Measurements from ENCODE around the gene SFXN2. TPM values are rescaled to one million over a fixed set of nuclear protein-coding genes. Genes with fewer than 3 reads are reported as not detected.
A peak's percentile ranks its signal among the peaks of the same experiment; 100 is the strongest.

SFXN2 gene
- total and polyA plus RNA-seq, 8 donors = 5.6 to 21.6 (median 10.0) TPM

DNA sequence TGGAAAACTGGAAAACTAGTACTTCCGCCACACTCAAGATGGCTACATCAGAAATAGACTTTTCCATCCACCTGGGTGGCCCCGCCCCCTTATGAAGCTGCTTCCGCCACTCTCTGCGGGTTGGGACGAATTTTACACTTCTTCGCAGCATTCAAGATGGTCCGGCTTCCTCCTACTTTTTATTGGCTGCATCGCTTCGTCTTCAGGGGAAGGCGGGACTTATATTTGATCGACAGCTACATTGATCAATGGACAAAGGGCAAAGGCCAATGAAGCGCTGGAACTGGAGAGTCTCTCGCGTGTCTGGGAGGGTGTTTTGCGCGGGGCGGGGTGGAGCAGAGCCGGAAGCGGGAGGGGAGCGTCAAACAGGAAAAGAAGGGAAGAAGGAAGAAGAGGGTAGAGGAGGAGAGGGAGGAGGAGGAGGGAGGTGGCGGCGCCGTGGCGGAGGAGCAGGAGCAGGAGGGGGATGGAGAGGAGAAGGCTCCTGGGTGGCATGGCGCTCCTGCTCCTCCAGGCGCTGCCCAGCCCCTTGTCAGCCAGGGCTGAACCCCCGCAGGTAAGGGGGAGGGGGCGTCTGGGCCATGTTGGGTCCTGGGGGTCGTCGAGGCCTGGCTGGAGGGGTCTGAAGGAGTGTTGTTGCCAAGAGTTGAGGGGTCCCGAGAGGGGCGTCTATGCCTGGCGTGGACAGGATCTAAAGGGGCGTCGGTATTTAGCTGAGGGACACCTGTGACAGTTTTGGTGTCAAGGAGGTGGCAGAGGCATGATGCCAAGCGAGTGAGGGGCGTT lies 29.3 kb downstream of the SFXN2 start, which contains the start of gene WBP1L:
Gene WBP1L (plus strand): TSS at position 361 of the 786 bp plus-strand sequence. CDS start 106 bp downstream, at position 467.
- peaks cover 14 to 21% (median 16%) of the 10 kb centered on the region in 3 donors for H3K4me1 ChIP-seq
- intact Hi-C loops (cut with DNase I) = no loop called here
- FAIRE-seq = peak; percentile 98

DNA sequence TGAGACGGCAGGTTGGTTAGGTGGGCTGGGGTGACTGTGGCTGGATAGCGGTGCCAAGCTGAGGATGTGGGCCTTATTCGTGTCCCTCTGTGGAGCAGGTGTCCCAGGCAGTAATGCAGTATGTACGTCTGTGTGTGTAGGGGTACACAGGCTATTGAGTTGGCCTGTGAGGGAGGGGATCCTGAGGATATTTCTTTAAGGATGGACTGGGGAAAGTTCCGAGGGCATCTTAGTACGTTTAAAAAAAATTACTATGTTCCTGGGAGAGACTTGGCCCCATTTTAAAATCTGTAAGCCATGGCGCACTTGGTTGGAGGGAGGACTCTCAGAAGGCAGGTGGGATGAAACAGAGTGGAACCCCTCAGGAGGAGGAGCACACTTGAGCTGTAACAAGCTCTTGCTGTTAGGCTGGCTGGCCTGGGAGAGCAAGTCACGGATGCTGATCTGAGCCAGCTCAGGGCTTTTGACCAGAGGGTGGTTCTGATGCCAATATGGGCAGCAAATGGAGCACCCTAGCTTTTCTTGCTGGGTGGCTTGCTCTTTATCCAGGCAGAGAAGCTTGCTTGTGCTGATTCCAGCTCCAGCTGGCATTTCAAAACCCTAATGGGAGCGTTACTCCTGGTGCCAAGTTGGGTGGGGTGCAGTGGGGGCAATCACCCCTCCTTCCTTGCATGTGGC lies 30.1 kb downstream of the SFXN2 start:
- DNase-seq = peak in 3 of 6 donors; percentile 14 to 34 (median 26)
- Histone ChIP-seq H3K4me3 (peak overlapping the region; percentile 79 to 96 (median 91)), H3K36me3 (no peaks in the 10 kb centered on the region), H3K9me3 (no peaks in the 10 kb centered on the region), H3K27ac (peak overlapping the region in 3 of 4 donors; percentile 45 to 76 (median 71)), H3K4me1 (peaks cover 14 to 21% (median 16%) of the 10 kb centered on the region in 3 donors), H3K27me3 (no peaks in the 10 kb centered on the region)
- intact Hi-C loops (cut with DNase I) = no loop called here
- TF ChIP-seq, protein P1, sequence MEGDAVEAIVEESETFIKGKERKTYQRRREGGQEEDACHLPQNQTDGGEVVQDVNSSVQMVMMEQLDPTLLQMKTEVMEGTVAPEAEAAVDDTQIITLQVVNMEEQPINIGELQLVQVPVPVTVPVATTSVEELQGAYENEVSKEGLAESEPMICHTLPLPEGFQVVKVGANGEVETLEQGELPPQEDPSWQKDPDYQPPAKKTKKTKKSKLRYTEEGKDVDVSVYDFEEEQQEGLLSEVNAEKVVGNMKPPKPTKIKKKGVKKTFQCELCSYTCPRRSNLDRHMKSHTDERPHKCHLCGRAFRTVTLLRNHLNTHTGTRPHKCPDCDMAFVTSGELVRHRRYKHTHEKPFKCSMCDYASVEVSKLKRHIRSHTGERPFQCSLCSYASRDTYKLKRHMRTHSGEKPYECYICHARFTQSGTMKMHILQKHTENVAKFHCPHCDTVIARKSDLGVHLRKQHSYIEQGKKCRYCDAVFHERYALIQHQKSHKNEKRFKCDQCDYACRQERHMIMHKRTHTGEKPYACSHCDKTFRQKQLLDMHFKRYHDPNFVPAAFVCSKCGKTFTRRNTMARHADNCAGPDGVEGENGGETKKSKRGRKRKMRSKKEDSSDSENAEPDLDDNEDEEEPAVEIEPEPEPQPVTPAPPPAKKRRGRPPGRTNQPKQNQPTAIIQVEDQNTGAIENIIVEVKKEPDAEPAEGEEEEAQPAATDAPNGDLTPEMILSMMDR (IDR thresholded peaks at IDR 0.05) = no peak
- no peak for FAIRE-seq
- 2% methylated on average over 9 of the region's 9 CpGs for WGBS, 2 donors
- ATAC-seq = peak; percentile 16 to 43 (median 24)

More for the DNA sequence above, 29.3 kb downstream of the SFXN2 start, which contains the start of gene WBP1L:
- Histone ChIP-seq H3K27ac (peak within 1 kb of the TSS; percentile 45 to 76 (median 68)), H3K27me3 (no peaks in the 10 kb centered on the region), H3K36me3 (no peaks in the 10 kb centered on the region), H3K4me3 (peak within 1 kb of the TSS; percentile 79 to 96 (median 91)), H3K9me3 (no peaks in the 10 kb centered on the region)
- TF ChIP-seq, protein P1 (IDR thresholded peaks at IDR 0.05) = no peak
- ATAC-seq (peak; percentile 95 to 98 (median 95)), DNase-seq (peak; percentile 88 to 97 (median 96))
- 1% methylated on average over 33 to 37 of the region's 37 CpGs for WGBS, 2 donors

DNA sequence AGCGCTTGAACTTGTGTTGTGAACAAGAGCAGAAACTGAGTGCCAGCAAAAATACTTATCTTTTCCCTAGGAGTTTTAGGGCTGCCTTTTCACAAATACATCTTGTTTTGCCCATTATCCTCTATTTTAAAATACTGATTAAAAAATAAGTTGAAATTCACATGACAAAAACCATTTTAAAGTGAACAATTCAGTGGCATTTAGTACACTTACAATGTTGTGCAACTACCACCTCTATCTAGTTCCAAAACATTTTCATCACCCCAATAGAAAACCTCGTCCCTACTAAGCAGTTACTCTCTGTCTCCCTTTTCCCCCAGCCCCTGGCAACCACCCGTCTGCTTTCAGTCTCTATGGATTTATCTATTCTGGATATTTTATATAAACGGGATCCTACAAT lies 30.7 kb downstream of the SFXN2 start:
- Histone ChIP-seq H3K9me3 (no peaks in the 10 kb centered on the region), H3K4me1 (peaks cover 14 to 21% (median 16%) of the 10 kb centered on the region in 3 donors), H3K4me3 (peak overlapping the region in 2 of 4 donors; percentile 91 to 96), H3K27me3 (no peaks in the 10 kb centered on the region), H3K36me3 (no peaks in the 10 kb centered on the region), H3K27ac (no peak overlapping the region)
- WGBS, 2 donors = 35 to 50% methylated on average over 4 of the region's 4 CpGs
- TF ChIP-seq, protein P1 (IDR thresholded peaks at IDR 0.05) = no peak
- intact Hi-C loops (cut with DNase I) = no loop called here
- ATAC-seq (no peak), DNase-seq (no peak), FAIRE-seq (no peak)

DNA sequence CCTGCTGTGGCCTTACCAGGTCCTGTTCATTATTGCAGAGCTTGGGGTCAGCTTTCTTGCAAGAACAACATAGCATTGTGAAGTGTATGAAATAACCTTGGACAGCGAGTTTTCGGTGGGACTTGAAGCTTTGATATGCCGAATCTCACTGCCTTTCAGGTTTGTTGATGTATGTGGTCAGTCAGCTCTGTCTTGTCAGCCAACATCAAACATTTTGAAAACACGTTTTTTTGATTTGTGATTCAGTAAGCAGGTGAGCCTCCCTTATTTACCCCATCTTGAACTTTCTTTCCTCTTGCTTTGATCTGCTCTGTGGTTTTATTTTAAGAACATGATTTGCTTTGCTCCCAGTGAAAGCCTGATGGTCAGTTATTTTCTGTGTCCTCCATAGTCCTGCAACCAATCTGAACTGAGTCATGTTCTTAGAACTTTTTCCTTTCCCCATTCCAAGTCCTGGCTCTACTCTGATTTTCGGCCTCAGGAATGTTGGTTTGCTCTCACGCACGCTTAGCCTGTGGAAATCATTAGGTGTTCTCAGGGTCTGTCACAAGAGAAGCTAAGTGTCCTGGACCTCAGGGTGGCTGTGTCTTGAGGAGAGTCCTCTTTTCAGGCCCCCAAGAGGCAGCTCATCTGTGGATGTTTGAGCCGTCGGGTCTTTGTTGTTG lies 38.0 kb downstream of the SFXN2 start:
- no peak for FAIRE-seq
- intact Hi-C loops (cut with DNase I) = no loop called here
- Histone ChIP-seq H3K4me1 (peaks cover 0 to 10% (median 5%) of the 10 kb centered on the region in 3 donors), H3K4me3 (no peak overlapping the region), H3K27ac (peak overlapping the region in 1 of 4 donors; percentile 3), H3K9me3 (no peaks in the 10 kb centered on the region), H3K36me3 (no peaks in the 10 kb centered on the region), H3K27me3 (no peaks in the 10 kb centered on the region)
- TF ChIP-seq, protein P1 (IDR thresholded peaks at IDR 0.05) = no peak
- 79 to 80% methylated on average over 9 of the region's 9 CpGs for WGBS, 2 donors
- no peak for DNase-seq
- peak in 3 of 4 donors; percentile 31 to 56 (median 36) for ATAC-seq

Measured in pancreas (tissue), 10 donors.